Measurements from ENCODE around the gene SHANK2. TPM values are rescaled to one million over a fixed set of nuclear protein-coding genes. Genes with fewer than 3 reads are reported as not detected.

Gene SHANK2
- total and polyA plus RNA-seq, 10 of the 15 experiments (the other 5 are each of a cell fraction or from before 2014, with no cell fraction given) = 0.01 to 0.31 (median 0.10) TPM; not detected in 5

DNA sequence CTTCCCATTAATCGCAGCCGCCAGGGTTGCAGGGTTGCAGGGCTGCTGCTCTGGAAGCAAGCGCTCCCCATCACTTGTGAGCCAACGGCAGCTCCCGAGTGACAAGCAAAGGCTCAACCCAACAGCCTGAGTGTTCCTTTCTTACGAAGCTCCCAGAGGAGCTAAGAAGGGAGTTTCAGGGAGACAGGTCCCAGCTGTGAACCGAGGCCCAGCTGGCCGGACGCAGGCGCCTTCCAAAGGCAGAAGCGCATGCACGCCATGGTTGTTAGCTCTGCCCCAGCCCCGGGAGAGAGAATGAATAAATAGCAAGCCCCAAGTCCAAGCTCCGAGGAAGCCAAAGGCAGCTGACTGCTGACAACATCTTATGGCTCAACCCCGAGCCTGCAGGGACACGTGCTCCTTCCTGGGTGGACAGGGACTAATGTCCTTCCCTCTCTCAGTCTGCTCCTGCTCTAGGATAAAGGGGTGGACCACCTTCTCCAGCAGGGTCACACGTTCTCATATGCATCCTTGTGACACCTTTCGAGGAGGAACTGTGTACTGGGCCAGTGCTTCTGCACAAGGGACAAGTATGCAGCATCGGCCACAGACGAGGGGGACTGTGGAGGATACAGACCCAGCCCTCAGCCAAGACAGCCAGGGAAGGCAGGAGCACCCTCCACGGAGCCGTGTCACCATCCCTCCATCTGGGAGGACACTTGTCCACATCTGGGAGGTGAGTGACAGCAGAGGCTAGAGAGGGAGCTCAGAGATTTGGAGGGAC is 29.9 kb downstream of the SHANK2 start:
- Histone ChIP-seq H3K4me2 (ENCODE audit: control insufficient read depth, insufficient read depth) (no peak overlapping the region), H4K20me1 (ENCODE audit: control insufficient read depth, insufficient read depth) (no peaks in the 10 kb centered on the region), H2AFZ (ENCODE audit: control insufficient read depth, low read depth, low read length) (no peak overlapping the region), H3K79me2 (ENCODE audit: control insufficient read depth, insufficient read depth, low read length) (no peaks in the 10 kb centered on the region), H3K4me1 (ENCODE audit: control insufficient read depth, insufficient read depth, low read length) (no peaks in the 10 kb centered on the region), H3K27ac (ENCODE audit: control insufficient read depth, insufficient read depth) (no peak overlapping the region), H3K4me3 (no peak overlapping the region), H3K9ac (ENCODE audit: control insufficient read depth, insufficient read depth, low read length) (no peak overlapping the region), H3K36me3 (ENCODE audit: control insufficient read depth in 2 of 2, insufficient read depth in 2 of 2, low read length in 1 of 2) (no peaks in the 10 kb centered on the region), H3K27me3 (replicated peaks in 1 of 2; ENCODE audit: control insufficient read depth in 2 of 2, insufficient read depth in 2 of 2, low read length in 1 of 2) (no peaks in the 10 kb centered on the region; a peak in 1 of 4 replicates), H3K9me3 (replicated peaks; ENCODE audit: control insufficient read depth, insufficient read depth, low read length) (no peaks in the 10 kb centered on the region; the same call in 2 of the 3 replicates)
- ChIA-PET POLR2A (no interaction called here), SMC1A (ENCODE audit: uncharacterized antibody, unreplicated experiment) (no interaction called here), CTCF (no interaction called here), RAD21 (ENCODE audit: unreplicated experiment) (no interaction called here)
- DNase-seq (ENCODE audit: low read depth, low spot score) (no peak), FAIRE-seq (no peak), ATAC-seq (no peak)
- TF ChIP-seq SP1 (IDR thresholded peaks at IDR 0.05; ENCODE audit: low read depth, low read length) (no peak), ZNF207 (IDR thresholded peaks at IDR 0.05; ENCODE audit: borderline replicate concordance) (no peak), SUPT20H (IDR thresholded peaks at IDR 0.05; ENCODE audit: borderline replicate concordance, control insufficient read depth, low read depth, low read length) (no peak), NBN (IDR thresholded peaks at IDR 0.05) (no peak), MXI1 (IDR thresholded peaks at IDR 0.05; ENCODE audit: low read depth, low read length) (no peak), FOS (IDR thresholded peaks at IDR 0.05; ENCODE audit: borderline replicate concordance, extremely low read depth, insufficient read length) (no peak), TCF12 (IDR thresholded peaks at IDR 0.05; ENCODE audit: low read depth, low read length) (no peak)
- in situ Hi-C loops (cut with MboI) (no loop called here), intact Hi-C loops (cut with micrococcal nuclease; ENCODE audit: unreplicated experiment) (no loop called here)
- no TSS peak for BruUV-seq (replicated peaks)
- 46% methylated on average over 22 of the region's 22 CpGs for WGBS (ENCODE audit: insufficient coverage, insufficient replicate concordance, low lambda C conversion rate, missing lambda C conversion rate)

DNA sequence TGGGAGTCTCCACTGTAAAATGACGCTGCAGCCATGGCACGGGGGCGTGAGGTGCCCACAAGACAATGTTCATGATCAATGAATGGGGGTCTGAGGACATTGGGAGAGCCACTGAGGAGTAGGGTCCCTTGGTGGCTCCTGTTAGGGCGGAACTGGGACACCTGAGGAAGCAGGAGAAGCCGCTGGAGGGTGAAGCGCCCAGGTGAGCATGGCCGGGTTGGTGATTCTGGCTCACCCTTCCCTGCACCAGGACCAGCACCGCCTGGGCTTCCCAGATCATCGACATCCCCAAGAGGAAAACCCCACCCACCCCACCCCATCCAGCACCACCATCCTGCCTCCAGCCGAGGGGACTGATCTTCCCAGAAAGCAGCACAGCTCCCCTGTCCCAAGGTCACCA is 30.6 kb downstream of the SHANK2 start:
- H3K4me3 ChIP-seq = no peak overlapping the region
- no TSS peak for BruUV-seq (replicated peaks)
- ChIA-PET CTCF (no interaction called here), SMC1A (ENCODE audit: uncharacterized antibody, unreplicated experiment) (no interaction called here), RAD21 (ENCODE audit: unreplicated experiment) (no interaction called here), POLR2A (no interaction called here)
- WGBS (ENCODE audit: insufficient coverage, insufficient replicate concordance, low lambda C conversion rate, missing lambda C conversion rate) = 52% methylated on average over 9 of the region's 10 CpGs
- H3K36me3 ChIP-seq (ENCODE audit: control insufficient read depth in 2 of 2, insufficient read depth in 2 of 2, low read length in 1 of 2) = no peaks in the 10 kb centered on the region
- in situ Hi-C loops (cut with MboI) (no loop called here), intact Hi-C loops (cut with micrococcal nuclease; ENCODE audit: unreplicated experiment) (no loop called here)
- no peak overlapping the region for H2AFZ ChIP-seq (ENCODE audit: control insufficient read depth, low read depth, low read length)
- no peak overlapping the region for H3K4me2 ChIP-seq (ENCODE audit: control insufficient read depth, insufficient read depth)
- no peaks in the 10 kb centered on the region; a peak in 1 of 4 replicates for H3K27me3 ChIP-seq (replicated peaks in 1 of 2; ENCODE audit: control insufficient read depth in 2 of 2, insufficient read depth in 2 of 2, low read length in 1 of 2)
- no peaks in the 10 kb centered on the region for H3K79me2 ChIP-seq (ENCODE audit: control insufficient read depth, insufficient read depth, low read length)
- no peaks in the 10 kb centered on the region for H3K9me3 ChIP-seq (replicated peaks; ENCODE audit: control insufficient read depth, insufficient read depth, low read length)
- H4K20me1 ChIP-seq (ENCODE audit: control insufficient read depth, insufficient read depth) = no peaks in the 10 kb centered on the region
- no peak overlapping the region for H3K27ac ChIP-seq (ENCODE audit: control insufficient read depth, insufficient read depth)
- FAIRE-seq (no peak), ATAC-seq (no peak), DNase-seq (ENCODE audit: low read depth, low spot score) (no peak)
- H3K9ac ChIP-seq (ENCODE audit: control insufficient read depth, insufficient read depth, low read length) = no peak overlapping the region
- H3K4me1 ChIP-seq (ENCODE audit: control insufficient read depth, insufficient read depth, low read length) = no peaks in the 10 kb centered on the region
- no peak for TF ChIP-seq MYC (IDR thresholded peaks at IDR 0.05; ENCODE audit: insufficient read depth, insufficient read length, insufficient replicate concordance, low read length, severe bottlenecking)
- TF ChIP-seq, protein P1, sequence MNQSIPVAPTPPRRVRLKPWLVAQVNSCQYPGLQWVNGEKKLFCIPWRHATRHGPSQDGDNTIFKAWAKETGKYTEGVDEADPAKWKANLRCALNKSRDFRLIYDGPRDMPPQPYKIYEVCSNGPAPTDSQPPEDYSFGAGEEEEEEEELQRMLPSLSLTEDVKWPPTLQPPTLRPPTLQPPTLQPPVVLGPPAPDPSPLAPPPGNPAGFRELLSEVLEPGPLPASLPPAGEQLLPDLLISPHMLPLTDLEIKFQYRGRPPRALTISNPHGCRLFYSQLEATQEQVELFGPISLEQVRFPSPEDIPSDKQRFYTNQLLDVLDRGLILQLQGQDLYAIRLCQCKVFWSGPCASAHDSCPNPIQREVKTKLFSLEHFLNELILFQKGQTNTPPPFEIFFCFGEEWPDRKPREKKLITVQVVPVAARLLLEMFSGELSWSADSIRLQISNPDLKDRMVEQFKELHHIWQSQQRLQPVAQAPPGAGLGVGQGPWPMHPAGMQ (IDR thresholded peaks at IDR 0.05; ENCODE audit: borderline replicate concordance) = no peak
- no peak for TF ChIP-seq ATF7 (IDR thresholded peaks at IDR 0.05; ENCODE audit: low read depth)
- no peak for TF ChIP-seq NR2F1 (conservative IDR thresholded peaks at IDR 0.05)
- TF ChIP-seq, protein P2, sequence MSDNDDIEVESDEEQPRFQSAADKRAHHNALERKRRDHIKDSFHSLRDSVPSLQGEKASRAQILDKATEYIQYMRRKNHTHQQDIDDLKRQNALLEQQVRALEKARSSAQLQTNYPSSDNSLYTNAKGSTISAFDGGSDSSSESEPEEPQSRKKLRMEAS (IDR thresholded peaks at IDR 0.05; ENCODE audit: low read depth, low read length) = no peak
- TF ChIP-seq CBX3 (IDR thresholded peaks at IDR 0.05; ENCODE audit: borderline replicate concordance, low read depth) = no peak
- TF ChIP-seq FOS (IDR thresholded peaks at IDR 0.05; ENCODE audit: borderline replicate concordance, extremely low read depth, insufficient read length) = no peak
- no peak for TF ChIP-seq ZNF217 (IDR thresholded peaks at IDR 0.05)
- no peak for TF ChIP-seq CHD2 (IDR thresholded peaks at IDR 0.05; ENCODE audit: borderline replicate concordance, low read depth, low read length)
- TF ChIP-seq NRF1 (conservative IDR thresholded peaks at IDR 0.05; ENCODE audit: low read depth, low read length) = no peak
- TF ChIP-seq SIN3A (IDR thresholded peaks at IDR 0.05; ENCODE audit: low read depth, low read length) = no peak
- TF ChIP-seq KLF5 (IDR thresholded peaks at IDR 0.05; ENCODE audit: partially characterized antibody) = no peak

Measured in GM12878 (cell line).